Measurements from ENCODE around the gene NCS1.

GRCh38 chr9:130142641-130143040 lies 29.6 kb upstream of the NCS1 start:
- TF ChIP-seq CTCF (IDR thresholded peaks at IDR 0.05 in 2 of 3, conservative IDR thresholded peaks at IDR 0.05 in 1 of 3; ENCODE audit: borderline replicate concordance in 1 of 3, insufficient read depth in 1 of 3, low read depth in 2 of 3, low read length in 2 of 3): no peak
- no peak for TF ChIP-seq POLR2A (IDR thresholded peaks at IDR 0.05; ENCODE audit: borderline replicate concordance, extremely low read depth, insufficient read depth, insufficient read length)
- TF ChIP-seq SP1 (IDR thresholded peaks at IDR 0.05; ENCODE audit: low read depth): no peak
- no peak for TF ChIP-seq POLR2AphosphoS5 (IDR thresholded peaks at IDR 0.05; ENCODE audit: low read depth, low read length)
- no peak for TF ChIP-seq MAX (IDR thresholded peaks at IDR 0.05)
- no peak for TF ChIP-seq EZH2 (IDR thresholded peaks at IDR 0.05)
